ENCODE measurements around the gene MCIDAS.
A peak's percentile ranks its signal among the peaks of the same experiment; 100 is the strongest.

Gene MCIDAS

GRCh38 chr5:55241746-55242145 lies 14.6 kb upstream of the MCIDAS start:
- H3K4me1 ChIP-seq (ENCODE audit: insufficient read depth, poor library complexity, severe bottlenecking): no peaks in the 10 kb centered on the region
- no peak overlapping the region for H3K27ac ChIP-seq (ENCODE audit: poor library complexity, severe bottlenecking)
- no peaks in the 10 kb centered on the region for H3K36me3 ChIP-seq (ENCODE audit: low read depth)
- H3K27me3 ChIP-seq (ENCODE audit: insufficient read depth, poor library complexity, severe bottlenecking): no peaks in the 10 kb centered on the region
- TF ChIP-seq, protein P1, sequence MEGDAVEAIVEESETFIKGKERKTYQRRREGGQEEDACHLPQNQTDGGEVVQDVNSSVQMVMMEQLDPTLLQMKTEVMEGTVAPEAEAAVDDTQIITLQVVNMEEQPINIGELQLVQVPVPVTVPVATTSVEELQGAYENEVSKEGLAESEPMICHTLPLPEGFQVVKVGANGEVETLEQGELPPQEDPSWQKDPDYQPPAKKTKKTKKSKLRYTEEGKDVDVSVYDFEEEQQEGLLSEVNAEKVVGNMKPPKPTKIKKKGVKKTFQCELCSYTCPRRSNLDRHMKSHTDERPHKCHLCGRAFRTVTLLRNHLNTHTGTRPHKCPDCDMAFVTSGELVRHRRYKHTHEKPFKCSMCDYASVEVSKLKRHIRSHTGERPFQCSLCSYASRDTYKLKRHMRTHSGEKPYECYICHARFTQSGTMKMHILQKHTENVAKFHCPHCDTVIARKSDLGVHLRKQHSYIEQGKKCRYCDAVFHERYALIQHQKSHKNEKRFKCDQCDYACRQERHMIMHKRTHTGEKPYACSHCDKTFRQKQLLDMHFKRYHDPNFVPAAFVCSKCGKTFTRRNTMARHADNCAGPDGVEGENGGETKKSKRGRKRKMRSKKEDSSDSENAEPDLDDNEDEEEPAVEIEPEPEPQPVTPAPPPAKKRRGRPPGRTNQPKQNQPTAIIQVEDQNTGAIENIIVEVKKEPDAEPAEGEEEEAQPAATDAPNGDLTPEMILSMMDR (IDR thresholded peaks at IDR 0.05; ENCODE audit: poor library complexity, severe bottlenecking): no peak
- H3K9me3 ChIP-seq (ENCODE audit: severe bottlenecking): no peaks in the 10 kb centered on the region
- DNase-seq (ENCODE audit: low spot score): no peak
- no peak overlapping the region for H3K4me3 ChIP-seq (ENCODE audit: severe bottlenecking)
- ATAC-seq (ENCODE audit: low read depth): no peak

DNA sequence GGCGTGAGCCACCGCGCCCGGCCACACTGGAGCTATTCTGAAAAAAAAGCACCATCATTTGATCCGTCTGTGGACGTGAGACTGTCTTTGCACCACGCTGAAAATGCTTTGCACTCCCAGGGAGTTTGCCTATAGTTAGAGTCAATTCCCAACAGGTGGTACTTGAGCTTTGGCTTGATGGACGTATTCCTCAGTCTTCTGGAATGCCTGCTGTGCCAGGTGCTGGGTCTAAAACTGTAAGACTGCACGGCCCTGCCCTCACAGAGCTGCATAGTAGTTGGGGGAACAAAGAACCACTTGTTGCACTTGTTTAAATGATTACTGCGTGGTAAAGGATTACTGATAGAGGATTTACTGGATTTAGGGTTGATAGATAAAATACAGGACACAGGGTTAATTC lies 9.7 kb upstream of the MCIDAS start:
- DNase-seq (ENCODE audit: low spot score) (no peak), ATAC-seq (ENCODE audit: low read depth) (no peak)
- H3K36me3 ChIP-seq (ENCODE audit: low read depth): no peaks in the 10 kb centered on the region
- H3K4me1 ChIP-seq (ENCODE audit: insufficient read depth, poor library complexity, severe bottlenecking): peaks cover 6% of the 10 kb centered on the region
- H3K4me3 ChIP-seq (ENCODE audit: severe bottlenecking): no peak overlapping the region
- TF ChIP-seq, protein P1 (IDR thresholded peaks at IDR 0.05; ENCODE audit: poor library complexity, severe bottlenecking): no peak
- H3K27me3 ChIP-seq (ENCODE audit: insufficient read depth, poor library complexity, severe bottlenecking): no peaks in the 10 kb centered on the region
- H3K9me3 ChIP-seq (ENCODE audit: severe bottlenecking): no peaks in the 10 kb centered on the region
- no peak overlapping the region for H3K27ac ChIP-seq (ENCODE audit: poor library complexity, severe bottlenecking)

- no peak for DNase-seq (ENCODE audit: low spot score)
- Histone ChIP-seq H3K4me1 (ENCODE audit: insufficient read depth, poor library complexity, severe bottlenecking) (peaks cover 6% of the 10 kb centered on the region), H3K9me3 (ENCODE audit: severe bottlenecking) (no peaks in the 10 kb centered on the region), H3K4me3 (ENCODE audit: severe bottlenecking) (peak overlapping the region; percentile 61), H3K36me3 (ENCODE audit: low read depth) (no peaks in the 10 kb centered on the region), H3K27me3 (ENCODE audit: insufficient read depth, poor library complexity, severe bottlenecking) (no peaks in the 10 kb centered on the region), H3K27ac (ENCODE audit: poor library complexity, severe bottlenecking) (peak overlapping the region; percentile 53)
- ATAC-seq (ENCODE audit: low read depth): peak; percentile 21; the same call in 2 of the 3 replicates
- TF ChIP-seq, protein P1 (IDR thresholded peaks at IDR 0.05; ENCODE audit: poor library complexity, severe bottlenecking): no peak
Measured at GRCh38 chr5:55234121-55234700, 7.1 kb upstream of the MCIDAS start.

DNA sequence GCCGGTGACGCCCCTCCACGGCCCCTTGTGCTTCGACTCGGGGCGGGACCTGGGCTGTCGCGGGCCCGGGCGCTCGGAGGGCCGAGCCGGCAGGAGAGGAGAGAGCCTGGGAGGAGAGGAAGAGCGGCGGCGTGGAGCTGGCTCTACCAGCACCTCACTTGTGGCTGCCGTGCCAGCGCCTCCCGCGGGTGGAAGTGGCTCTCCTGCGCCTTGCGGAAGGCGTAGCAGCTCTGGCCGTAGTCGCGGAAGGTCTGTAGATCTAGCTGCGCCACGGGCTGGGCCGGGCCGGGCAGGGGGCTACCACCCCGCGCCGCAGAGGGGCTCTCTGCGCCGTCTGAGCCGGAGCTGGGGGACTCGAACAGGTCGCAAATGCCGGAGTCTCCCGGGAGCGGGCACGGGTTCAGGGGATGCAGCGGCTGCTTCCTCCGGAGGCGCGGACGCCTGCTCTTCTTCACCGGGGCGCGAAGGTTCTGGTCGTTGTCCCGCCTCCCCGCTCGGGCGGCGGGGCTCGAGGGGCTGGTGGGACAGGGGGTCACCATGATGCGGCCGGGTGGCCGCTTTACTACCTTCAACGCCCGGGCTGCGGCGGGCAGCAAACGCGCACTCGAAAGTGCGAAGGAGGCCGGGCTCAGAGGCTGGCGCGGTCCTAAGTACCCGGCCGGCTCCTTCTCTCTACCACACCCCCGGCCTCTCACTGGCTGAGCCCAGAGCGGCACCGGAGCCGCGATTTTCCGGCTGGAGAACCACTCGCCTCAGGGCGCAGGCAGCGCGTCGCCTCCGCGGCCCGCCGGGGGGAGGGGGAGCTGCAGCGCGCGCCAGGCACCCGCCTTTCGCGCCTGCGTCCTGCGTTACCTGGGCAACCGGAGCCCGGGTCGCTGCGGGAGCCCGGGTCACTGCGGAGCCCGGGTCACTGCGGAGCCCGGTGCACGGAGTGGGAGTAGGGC lies 6.1 kb upstream of the MCIDAS start, which contains the start of gene CCNO:
TSS of gene CCNO (minus strand) at position 624 of the 944 bp plus-strand sequence. CDS start at position 539, 85 bp downstream.
- Histone ChIP-seq H3K4me1 (ENCODE audit: insufficient read depth, poor library complexity, severe bottlenecking) (peaks cover 6% of the 10 kb centered on the region), H3K36me3 (ENCODE audit: low read depth) (no peaks in the 10 kb centered on the region), H3K4me3 (ENCODE audit: severe bottlenecking) (peak within 1 kb of the TSS; percentile 61), H3K9me3 (ENCODE audit: severe bottlenecking) (no peaks in the 10 kb centered on the region), H3K27me3 (ENCODE audit: insufficient read depth, poor library complexity, severe bottlenecking) (no peaks in the 10 kb centered on the region), H3K27ac (ENCODE audit: poor library complexity, severe bottlenecking) (peak within 1 kb of the TSS; percentile 53)
- TF ChIP-seq, protein P1 (IDR thresholded peaks at IDR 0.05; ENCODE audit: poor library complexity, severe bottlenecking): peak; percentile 37
- DNase-seq (ENCODE audit: low spot score) (peak; percentile 91), ATAC-seq (ENCODE audit: low read depth) (peak; percentile 86)

All from RWPE2 (cell line).